ENCODE measurements around the gene KLHDC8A.

- TF ChIP-seq CTCF (IDR thresholded peaks at IDR 0.05; ENCODE audit: low read depth, low read length) (no peak), EZH2phosphoT487 (IDR thresholded peaks at IDR 0.05; ENCODE audit: low read depth) (no peak)
Observed at GRCh38 chr1:205373798-205374175, 17.1 kb upstream of the KLHDC8A start.
